HepG2 (cell line): ENCODE results near the gene SOX12. TPM values are rescaled to one million over a fixed set of nuclear protein-coding genes. Genes with fewer than 3 reads are reported as not detected.

Experiments used
- AKNA ChIP-seq: sonication (generic); formaldehyde crosslinking; IDR thresholded peaks from 2 replicates; pipeline ENCODE4 v1.4.0; 2020; ENCODE audit warnings: missing genetic modification reagents, borderline replicate concordance
- BATF2 ChIP-seq: sonication (generic); formaldehyde crosslinking; IDR thresholded peaks from 2 replicates; pipeline ENCODE4 v1.8.0; 2022; ENCODE audit warnings: mild to moderate bottlenecking, missing genetic modification reagents, moderate library complexity
- CEBPB ChIP-seq: IDR thresholded peaks from 2 replicates; pipeline ENCODE4 v1.6.1; 2011; ENCODE audit warnings: low read depth, low read length, improper control_type of control experiment, borderline replicate concordance
- CREBL2 ChIP-seq: sonication (generic); formaldehyde crosslinking; IDR thresholded peaks from 2 replicates; pipeline ENCODE4 v1.8.1; 2023; ENCODE audit warnings: missing genetic modification reagents, mild to moderate bottlenecking, borderline replicate concordance
- DNMT3B ChIP-seq: conservative IDR thresholded peaks from 2 replicates; pipeline ENCODE4 v1.6.1; 2016; ENCODE audit warnings: missing biosample characterization, control low read depth
- EEA1 ChIP-seq: sonication (generic); formaldehyde crosslinking; IDR thresholded peaks from 2 replicates; pipeline ENCODE4 v1.5.1; 2020; ENCODE audit warnings: mild to moderate bottlenecking, missing genetic modification reagents, borderline replicate concordance
- MYPOP ChIP-seq: sonication (generic); formaldehyde crosslinking; IDR thresholded peaks from 2 replicates; pipeline ENCODE4 v1.8.1; 2023; ENCODE audit warnings: mild to moderate bottlenecking, moderate library complexity, missing genetic modification reagents
- RELA ChIP-seq: sonication (generic); formaldehyde crosslinking; IDR thresholded peaks from 2 replicates; pipeline ENCODE4 v1.4.0; 2020; ENCODE audit warnings: missing genetic modification reagents
- SALL2 ChIP-seq: sonication (generic); formaldehyde crosslinking; IDR thresholded peaks from 2 replicates; pipeline ENCODE4 v1.8.1; 2023; ENCODE audit warnings: mild to moderate bottlenecking, missing genetic modification reagents, inconsistent platforms
- SNAPC4 ChIP-seq: sonication (generic); formaldehyde crosslinking; IDR thresholded peaks from 2 replicates; pipeline ENCODE4 v1.4.0; 2020; ENCODE audit warnings: mild to moderate bottlenecking, missing genetic modification reagents
- TFDP1 ChIP-seq: IDR thresholded peaks from 2 replicates; pipeline ENCODE4 v1.6.1; 2016; ENCODE audit warnings: missing compliant biosample characterization, missing genetic modification reagents, borderline replicate concordance
- ZNF17 ChIP-seq: sonication (generic); formaldehyde crosslinking; IDR thresholded peaks from 2 replicates; pipeline ENCODE4 v1.5.0; 2020; ENCODE audit warnings: mild to moderate bottlenecking, missing genetic modification reagents
- ZNF431 ChIP-seq: sonication (generic); formaldehyde crosslinking; IDR thresholded peaks from 2 replicates; pipeline ENCODE4 v1.9.0; 2022; ENCODE audit warnings: missing genetic modification reagents, low read depth, mild to moderate bottlenecking, borderline replicate concordance
- polyA plus RNA-seq, 8 experiments: library from polyadenylated mRNA; depleted of rRNA in 3 of 8; stranded (reverse) in 7 of 8; unstranded in 1 of 8; fragments of >200 nt; fragmentation: Illumina TruSeq in 4 of 8; extraction: Trizol in 4 of 8; gene quantifications; 2 replicates each; pipeline versions ENCODE4 v1.2.1 to v1.2.3, GENCODE V29; 2011 to 2016; ENCODE audit warnings: low read depth in 4 of 8, missing spikeins in 1 of 8, mixed read lengths in 1 of 8; ENCODE audit not compliant: insufficient read depth in 1 of 8
- total RNA-seq, 5 experiments: library from RNA; depleted of rRNA; stranded (reverse); fragments of >200 nt; fragmentation: Illumina TruSeq; extraction: Trizol; gene quantifications; 2 replicates each; pipeline ENCODE4 v1.2.3, GENCODE V29; 2016; ENCODE audit warnings: low read depth in 1 of 5
- TF ChIP-seq, protein P1 (sequence below): sonication (generic); formaldehyde crosslinking; IDR thresholded peaks from 2 replicates; pipeline ENCODE4 v1.4.0; 2020; ENCODE audit warnings: mild to moderate bottlenecking, missing genetic modification reagents

The SOX12 gene
- total and polyA plus RNA-seq, 2 of the 13 experiments (the other 11 are each of a cell fraction or from before 2014, with no cell fraction given), result 10.0 to 18.7 TPM

- TF ChIP-seq MYPOP (CRISPR knock-in tag), result peak; percentile 50; the same call in 1 of the 2 replicates
- no peak for TF ChIP-seq SNAPC4
- no peak for TF ChIP-seq CREBL2
- TF ChIP-seq CEBPB, result no peak
- TF ChIP-seq, protein P1, sequence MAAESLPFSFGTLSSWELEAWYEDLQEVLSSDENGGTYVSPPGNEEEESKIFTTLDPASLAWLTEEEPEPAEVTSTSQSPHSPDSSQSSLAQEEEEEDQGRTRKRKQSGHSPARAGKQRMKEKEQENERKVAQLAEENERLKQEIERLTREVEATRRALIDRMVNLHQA (CRISPR knock-in tag), result no peak
- TF ChIP-seq BATF2 (CRISPR knock-in tag), result no peak
- 0 out of 2 replicates have a peak, but pooled peaks have one; percentile 17 for TF ChIP-seq TFDP1 (CRISPR knock-in tag)
- 0 out of 2 replicates have a peak, but pooled peaks have one; percentile 51 for TF ChIP-seq DNMT3B (CRISPR knock-in tag)
- TF ChIP-seq AKNA (CRISPR knock-in tag), result no peak
- peak; percentile 69; the same call in 1 of the 2 replicates for TF ChIP-seq ZNF431 (CRISPR knock-in tag)
- TF ChIP-seq EEA1 (CRISPR knock-in tag), result no peak
- TF ChIP-seq ZNF17 (CRISPR knock-in tag), result no peak
- peak; percentile 70; the same call in 1 of the 2 replicates for TF ChIP-seq RELA (CRISPR knock-in tag)
- TF ChIP-seq SALL2, result peak; percentile 74
Observed at GRCh38 chr20:354298-354977, 29.1 kb downstream of the SOX12 start (continued).
